MM.1S (cell line): Measurements from ENCODE around the gene MTF1.
A peak's percentile ranks its signal among the peaks of the same experiment; 100 is the strongest.
"Not testable (repeated sequence)": the region's sequence is repeated elsewhere in the genome, so short reads cannot be mapped to it uniquely, and the experiment has no call there.

Source experiments
- DNase-seq: peaks from one replicate; pipeline ENCODE4 v3.0.0-alpha.2; 2015
- H2AFZ ChIP-seq: fragments of 300-600 bp; sonication (generic); 2 replicates; pipeline ENCODE4 v1.6.0; 2016; ENCODE audit warnings: antibody characterized with exemption, low read length
- H3F3A ChIP-seq: fragments of 300-600 bp; sonication (generic); 2 replicates; pipeline ENCODE4 v1.6.1; 2016; ENCODE audit warnings: mild to moderate bottlenecking, antibody characterized with exemption, low read length, moderate library complexity, mixed read lengths; ENCODE audit not compliant: insufficient read depth
- H3K27ac ChIP-seq: fragments of 300-600 bp; sonication (generic); 2 replicates; pipeline ENCODE4 v1.5.1; 2016; ENCODE audit warnings: mild to moderate bottlenecking, low read length
- H3K27me3 ChIP-seq: fragments of 300-600 bp; sonication (generic); replicated peaks from 2 replicates; pipeline ENCODE4 v1.6.0; 2016; ENCODE audit warnings: low read length; ENCODE audit not compliant: insufficient read depth
- H3K36me3 ChIP-seq: fragments of 300-600 bp; sonication (generic); replicated peaks from 2 replicates; pipeline ENCODE4 v1.6.1; 2016; ENCODE audit warnings: mild to moderate bottlenecking, low read length, mixed read lengths; ENCODE audit not compliant: insufficient read depth
- H3K4me1 ChIP-seq: fragments of 300-600 bp; sonication (generic); 2 replicates; pipeline ENCODE4 v1.6.1; 2016; ENCODE audit warnings: low read length, mixed read lengths
- H3K4me2 ChIP-seq: fragments of 300-600 bp; sonication (generic); 2 replicates; pipeline ENCODE4 v1.6.0; 2016; ENCODE audit warnings: low read depth, low read length
- H3K4me3 ChIP-seq: fragments of 300-600 bp; sonication (generic); 2 replicates; pipeline ENCODE4 v1.5.1; 2016; ENCODE audit warnings: low read length, mixed read lengths
- H3K79me2 ChIP-seq: fragments of 300-600 bp; sonication (generic); 2 replicates; pipeline ENCODE4 v1.6.1; 2016; ENCODE audit warnings: mixed run types, low read length, mixed read lengths
- H3K9ac ChIP-seq: fragments of 300-600 bp; sonication (generic); 2 replicates; pipeline ENCODE4 v1.6.1; 2016; ENCODE audit warnings: low read length, mixed read lengths
- H3K9me2 ChIP-seq: fragments of 300-600 bp; sonication (generic); replicated peaks from 2 replicates; pipeline ENCODE4 v1.6.1; 2016; ENCODE audit warnings: mild to moderate bottlenecking, low read length, mixed read lengths; ENCODE audit not compliant: insufficient read depth
- H3K9me3 ChIP-seq: fragments of 300-600 bp; sonication (generic); replicated peaks from 2 replicates; pipeline ENCODE4 v1.6.1; 2016; ENCODE audit warnings: mild to moderate bottlenecking, low read length, mixed read lengths; ENCODE audit not compliant: insufficient read depth
- H4K20me1 ChIP-seq: fragments of 300-600 bp; sonication (generic); 2 replicates; pipeline ENCODE4 v1.6.1; 2016; ENCODE audit warnings: mild to moderate bottlenecking, low read length, moderate library complexity, mixed read lengths; ENCODE audit not compliant: insufficient read depth
- CTCF ChIP-seq: fragments of 300-600 bp; sonication (generic); IDR thresholded peaks from 2 replicates; pipeline ENCODE4 v1.5.1; 2016; ENCODE audit warnings: antibody characterized with exemption, low read length, mixed read lengths
- EZH2 ChIP-seq: fragments of 300-600 bp; sonication (generic); optimal IDR thresholded peaks from 2 replicates; pipeline ENCODE3; 2017; ENCODE audit warnings: low read depth, mild to moderate bottlenecking, antibody characterized with exemption, low read length, mixed read lengths
- EZH2phosphoT487 ChIP-seq: fragments of 300-600 bp; sonication (generic); IDR thresholded peaks from 2 replicates; pipeline ENCODE4 v1.6.1; 2018; ENCODE audit warnings: antibody characterized with exemption, low read length

MTF1 gene

GRCh38 chr1:37859507-37860345, at the start of gene MTF1:
Gene MTF1 (minus strand): TSS chr1:37859592. CDS start chr1:37857658, 1,934 bp downstream.
- Histone ChIP-seq H3K79me2 (peaks cover 38% of the 10 kb centered on the region), H3K4me3 (peak within 1 kb of the TSS; percentile 94), H3K9me3 (no peaks in the 10 kb centered on the region), H3K9ac (peak within 1 kb of the TSS; percentile 91), H3K4me1 (peaks cover 11% of the 10 kb centered on the region), H3K36me3 (0 out of 2 replicates have a peak, but pooled peaks cover 2% of the 10 kb centered on the region), H3K9me2 (no peaks in the 10 kb centered on the region), H2AFZ (peak within 1 kb of the TSS; percentile 81), H4K20me1 (no peaks in the 10 kb centered on the region), H3K4me2 (peak within 1 kb of the TSS; percentile 96), H3K27ac (peak within 1 kb of the TSS; percentile 84), H3F3A (peaks cover 4% of the 10 kb centered on the region; the same call in 1 of the 2 replicates), H3K27me3 (no peaks in the 10 kb centered on the region)
- DNase-seq, result peak; percentile 97
- TF ChIP-seq EZH2, result no peak
- TF ChIP-seq CTCF, result peak; percentile 93
- no peak for TF ChIP-seq EZH2phosphoT487

- not testable (repeated sequence) for H3K4me1 ChIP-seq, H4K20me1 ChIP-seq, H3K4me3 ChIP-seq, H3K9me2 ChIP-seq, H3K36me3 ChIP-seq, H3F3A ChIP-seq, H3K9me3 ChIP-seq, H3K79me2 ChIP-seq, H2AFZ ChIP-seq, H3K27ac ChIP-seq, H3K9ac ChIP-seq, DNase-seq, H3K27me3 ChIP-seq, H3K4me2 ChIP-seq
Measured at GRCh38 chr1:37908531-37908930, 49.1 kb upstream of the MTF1 start.

GRCh38 chr1:37907416-37908125, 48.2 kb upstream of the MTF1 start:
- H3K4me1 ChIP-seq, H3F3A ChIP-seq, H3K27ac ChIP-seq, H3K9me3 ChIP-seq, H3K36me3 ChIP-seq, H3K4me3 ChIP-seq, H2AFZ ChIP-seq, H3K79me2 ChIP-seq, H4K20me1 ChIP-seq, DNase-seq, H3K4me2 ChIP-seq, H3K27me3 ChIP-seq, H3K9ac ChIP-seq, H3K9me2 ChIP-seq: not testable (repeated sequence)

- H3K27ac ChIP-seq, H3F3A ChIP-seq, DNase-seq, H4K20me1 ChIP-seq, H3K4me3 ChIP-seq, H3K9ac ChIP-seq, H3K36me3 ChIP-seq, H3K9me3 ChIP-seq, H3K79me2 ChIP-seq, H2AFZ ChIP-seq, H3K27me3 ChIP-seq, H3K4me1 ChIP-seq, H3K9me2 ChIP-seq, H3K4me2 ChIP-seq: not testable (repeated sequence)
Measured at GRCh38 chr1:37906591-37906990, 47.2 kb upstream of the MTF1 start.
